ENCODE results near the gene MIER2.

- no peak for TF ChIP-seq CTCF (IDR thresholded peaks at IDR 0.05; ENCODE audit: low read depth, low read length, poor library complexity, severe bottlenecking)
- TF ChIP-seq EZH2phosphoT487 (IDR thresholded peaks at IDR 0.05; ENCODE audit: borderline replicate concordance, low read length) = no peak
Observed at GRCh38 chr19:291561-292280, 52.9 kb downstream of the MIER2 start.
